HepG2 (cell line): ENCODE measurements around the gene CCDC154. TPM values are rescaled to one million over a fixed set of nuclear protein-coding genes. Genes with fewer than 3 reads are reported as not detected.

Experiments used
- AHDC1 ChIP-seq: sonication (generic); formaldehyde crosslinking; IDR thresholded peaks from 2 replicates; pipeline ENCODE4 v1.5.1; 2020; ENCODE audit warnings: mild to moderate bottlenecking, missing genetic modification reagents, borderline replicate concordance
- ATF7-NPFF ChIP-seq: sonication (generic); formaldehyde crosslinking; IDR thresholded peaks from 2 replicates; pipeline ENCODE4 v1.8.1; 2023; ENCODE audit warnings: mild to moderate bottlenecking, low read depth, missing genetic modification reagents, moderate library complexity
- FOXK1 ChIP-seq: sonication (generic); formaldehyde crosslinking; IDR thresholded peaks from 2 replicates; pipeline ENCODE4 v1.4.0; 2020; ENCODE audit warnings: low read depth, missing genetic modification reagents, borderline replicate concordance
- GMEB2 ChIP-seq: IDR thresholded peaks from 2 replicates; pipeline ENCODE4 v1.6.1; 2016; ENCODE audit warnings: missing biosample characterization, missing genetic modification reagents, low read depth
- MTERF4 ChIP-seq: sonication (generic); formaldehyde crosslinking; IDR thresholded peaks from 2 replicates; pipeline ENCODE4 v1.8.0; 2023; ENCODE audit warnings: mild to moderate bottlenecking, missing genetic modification reagents
- RELA ChIP-seq: sonication (generic); formaldehyde crosslinking; IDR thresholded peaks from 2 replicates; pipeline ENCODE4 v1.4.0; 2020; ENCODE audit warnings: missing genetic modification reagents
- RXRB ChIP-seq: IDR thresholded peaks from 2 replicates; pipeline ENCODE4 v1.6.1; 2016; ENCODE audit warnings: borderline replicate concordance, missing genetic modification reagents, missing compliant biosample characterization
- SMARCE1 ChIP-seq: fragments of 450-650 bp; IDR thresholded peaks from 2 replicates; pipeline ENCODE4 v1.6.1; 2017; ENCODE audit warnings: borderline replicate concordance
- SSRP1 ChIP-seq: IDR thresholded peaks from 2 replicates; pipeline ENCODE4 v1.6.1; 2016; ENCODE audit warnings: control low read depth
- ZNF282 ChIP-seq: fragments of 450-650 bp; IDR thresholded peaks from 2 replicates; pipeline ENCODE4 v1.6.1; 2018; ENCODE audit not compliant: partially characterized antibody
- ZNF333 ChIP-seq: sonication (generic); formaldehyde crosslinking; IDR thresholded peaks from 2 replicates; pipeline ENCODE4 v1.4.0; 2020; ENCODE audit warnings: mild to moderate bottlenecking, missing genetic modification reagents, borderline replicate concordance
- ZNF496 ChIP-seq: sonication (generic); formaldehyde crosslinking; IDR thresholded peaks from 2 replicates; pipeline ENCODE4 v1.8.1; 2023; ENCODE audit warnings: mild to moderate bottlenecking, moderate library complexity, missing genetic modification reagents; ENCODE audit not compliant: insufficient replicate concordance
- ZSCAN9 ChIP-seq: IDR thresholded peaks from 2 replicates; pipeline ENCODE4 v1.6.1; 2016; ENCODE audit warnings: borderline replicate concordance
- polyA plus RNA-seq, 8 experiments: library from polyadenylated mRNA; depleted of rRNA in 3 of 8; stranded (reverse) in 7 of 8; unstranded in 1 of 8; fragments of >200 nt; fragmentation: Illumina TruSeq in 4 of 8; extraction: Trizol in 4 of 8; gene quantifications; 2 replicates each; pipeline versions ENCODE4 v1.2.1 to v1.2.3, GENCODE V29; 2011 to 2016; ENCODE audit warnings: low read depth in 4 of 8, missing spikeins in 1 of 8, mixed read lengths in 1 of 8; ENCODE audit not compliant: insufficient read depth in 1 of 8
- total RNA-seq, 5 experiments: library from RNA; depleted of rRNA; stranded (reverse); fragments of >200 nt; fragmentation: Illumina TruSeq; extraction: Trizol; gene quantifications; 2 replicates each; pipeline ENCODE4 v1.2.3, GENCODE V29; 2016; ENCODE audit warnings: low read depth in 1 of 5
- TF ChIP-seq, protein P1 (sequence below): sonication (generic); formaldehyde crosslinking; IDR thresholded peaks from 2 replicates; pipeline ENCODE4 v1.4.0; 2020; ENCODE audit warnings: missing genetic modification reagents, borderline replicate concordance
- TF ChIP-seq, protein P2 (sequence below): IDR thresholded peaks from 2 replicates; pipeline ENCODE4 v1.6.1; 2016; ENCODE audit warnings: mild to moderate bottlenecking

The CCDC154 gene
- total and polyA plus RNA-seq, 2 of the 13 experiments (the other 11 are each of a cell fraction or from before 2014, with no cell fraction given): 0.92 to 1.5 TPM

- TF ChIP-seq, protein P1, sequence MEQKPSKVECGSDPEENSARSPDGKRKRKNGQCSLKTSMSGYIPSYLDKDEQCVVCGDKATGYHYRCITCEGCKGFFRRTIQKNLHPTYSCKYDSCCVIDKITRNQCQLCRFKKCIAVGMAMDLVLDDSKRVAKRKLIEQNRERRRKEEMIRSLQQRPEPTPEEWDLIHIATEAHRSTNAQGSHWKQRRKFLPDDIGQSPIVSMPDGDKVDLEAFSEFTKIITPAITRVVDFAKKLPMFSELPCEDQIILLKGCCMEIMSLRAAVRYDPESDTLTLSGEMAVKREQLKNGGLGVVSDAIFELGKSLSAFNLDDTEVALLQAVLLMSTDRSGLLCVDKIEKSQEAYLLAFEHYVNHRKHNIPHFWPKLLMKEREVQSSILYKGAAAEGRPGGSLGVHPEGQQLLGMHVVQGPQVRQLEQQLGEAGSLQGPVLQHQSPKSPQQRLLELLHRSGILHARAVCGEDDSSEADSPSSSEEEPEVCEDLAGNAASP (CRISPR knock-in tag): no peak; the same call in 1 of the 2 replicates
- no peak for TF ChIP-seq SSRP1 (CRISPR knock-in tag)
- no peak for TF ChIP-seq ZNF282
- no peak for TF ChIP-seq ATF7-NPFF (CRISPR knock-in tag)
- TF ChIP-seq ZSCAN9: no peak
- no peak for TF ChIP-seq AHDC1 (CRISPR knock-in tag)
- TF ChIP-seq RELA (CRISPR knock-in tag): no peak
- TF ChIP-seq FOXK1 (CRISPR knock-in tag): peak; percentile 57; the same call in 1 of the 2 replicates
- no peak for TF ChIP-seq GMEB2 (CRISPR knock-in tag)
- TF ChIP-seq, protein P2, sequence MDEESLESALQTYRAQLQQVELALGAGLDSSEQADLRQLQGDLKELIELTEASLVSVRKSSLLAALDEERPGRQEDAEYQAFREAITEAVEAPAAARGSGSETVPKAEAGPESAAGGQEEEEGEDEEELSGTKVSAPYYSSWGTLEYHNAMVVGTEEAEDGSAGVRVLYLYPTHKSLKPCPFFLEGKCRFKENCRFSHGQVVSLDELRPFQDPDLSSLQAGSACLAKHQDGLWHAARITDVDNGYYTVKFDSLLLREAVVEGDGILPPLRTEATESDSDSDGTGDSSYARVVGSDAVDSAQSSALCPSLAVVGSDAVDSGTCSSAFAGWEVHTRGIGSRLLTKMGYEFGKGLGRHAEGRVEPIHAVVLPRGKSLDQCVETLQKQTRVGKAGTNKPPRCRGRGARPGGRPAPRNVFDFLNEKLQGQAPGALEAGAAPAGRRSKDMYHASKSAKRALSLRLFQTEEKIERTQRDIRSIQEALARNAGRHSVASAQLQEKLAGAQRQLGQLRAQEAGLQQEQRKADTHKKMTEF: peak; percentile 31; the same call in 1 of the 2 replicates
- TF ChIP-seq ZNF496: no peak
- no peak for TF ChIP-seq ZNF333 (CRISPR knock-in tag)
- no peak; the same call in 1 of the 2 replicates for TF ChIP-seq RXRB (CRISPR knock-in tag)
- no peak for TF ChIP-seq MTERF4 (CRISPR knock-in tag)
- TF ChIP-seq SMARCE1: no peak
Measured at GRCh38 chr16:1408171-1408837, 36.1 kb downstream of the CCDC154 start (continued).
